GM23338 (cell line): ENCODE measurements around the gene CTBP2. TPM values are rescaled to one million over a fixed set of nuclear protein-coding genes. Genes with fewer than 3 reads are reported as not detected.

Experiments used
- ATAC-seq: fragments of 200-7000 bp; cut with Tn5 transposase; 3 replicates; pipeline ENCODE4 v1.9.1; 2020
- DNase-seq: peaks from one replicate; pipeline ENCODE4 v3.0.0-alpha.2; 2015; ENCODE audit warnings: low spot score
- H2AFZ ChIP-seq: fragments of 200-600 bp; sonication (generic); 2 replicates; pipeline ENCODE4 v1.8.0; 2016; ENCODE audit warnings: antibody characterized with exemption, mild to moderate bottlenecking, moderate library complexity
- H3F3A ChIP-seq: fragments of 200-600 bp; sonication (generic); replicated peaks from 2 replicates; pipeline ENCODE4 v1.8.0; 2017; ENCODE audit warnings: antibody characterized with exemption, mixed run types, low read depth
- H3K27ac ChIP-seq: fragments of 200-600 bp; sonication (generic); 2 replicates; pipeline ENCODE4 v1.6.1; 2016; ENCODE audit warnings: low read depth
- H3K27me3 ChIP-seq: fragments of 200-600 bp; sonication (generic); 2 replicates; pipeline ENCODE4 v1.8.0; 2016; ENCODE audit warnings: mild to moderate bottlenecking, mixed run types, moderate library complexity; ENCODE audit not compliant: insufficient read depth
- H3K36me3 ChIP-seq: fragments of 200-600 bp; sonication (generic); 2 replicates; pipeline ENCODE4 v1.8.0; 2016; ENCODE audit warnings: mild to moderate bottlenecking; ENCODE audit not compliant: insufficient read depth
- H3K4me1 ChIP-seq: fragments of 200-600 bp; sonication (generic); 2 replicates; pipeline ENCODE4 v1.8.0; 2016; ENCODE audit warnings: mild to moderate bottlenecking, moderate library complexity; ENCODE audit not compliant: insufficient read depth
- H3K4me2 ChIP-seq: fragments of 200-600 bp; sonication (generic); 2 replicates; pipeline ENCODE4 v1.7.1; 2017; ENCODE audit warnings: mixed run types
- H3K4me3 ChIP-seq: fragments of 200-600 bp; sonication (generic); 2 replicates; pipeline ENCODE4 v1.6.1; 2016; ENCODE audit warnings: mixed run types
- H3K79me2 ChIP-seq: fragments of 200-600 bp; sonication (generic); replicated peaks from 2 replicates; pipeline ENCODE4 v1.8.0; 2017; ENCODE audit warnings: mild to moderate bottlenecking; ENCODE audit not compliant: insufficient read depth
- H3K9me2 ChIP-seq: fragments of 200-600 bp; sonication (generic); 2 replicates; pipeline ENCODE4 v1.8.0; 2017; ENCODE audit not compliant: insufficient read depth
- H4K20me1 ChIP-seq: fragments of 200-600 bp; sonication (generic); replicated peaks from 2 replicates; pipeline ENCODE4 v1.8.0; 2017; ENCODE audit warnings: mild to moderate bottlenecking; ENCODE audit not compliant: insufficient read depth
- H3K27ac Mint-ChIP-seq: 2 replicates; pipeline ENCODE4 v1.8.0; 2020; ENCODE audit warnings: inconsistent platforms, mild to moderate bottlenecking, moderate library complexity, mixed read lengths
- H3K27me3 Mint-ChIP-seq: 3 replicates; pipeline ENCODE4 v1.8.0; 2022; ENCODE audit warnings: low read depth, mild to moderate bottlenecking, moderate library complexity, mixed read lengths, inconsistent platforms; ENCODE audit not compliant: insufficient read depth, poor library complexity
- H3K36me3 Mint-ChIP-seq: 3 replicates; pipeline ENCODE4 v1.8.0; 2021; ENCODE audit warnings: low read depth, mild to moderate bottlenecking, inconsistent platforms, moderate library complexity, mixed read lengths
- H3K4me1 Mint-ChIP-seq: 3 replicates; pipeline ENCODE4 v1.8.0; 2020; ENCODE audit warnings: mild to moderate bottlenecking, inconsistent platforms, mixed read lengths
- H3K4me3 Mint-ChIP-seq: 3 replicates; pipeline ENCODE4 v1.8.0; 2021; ENCODE audit warnings: moderate library complexity, mild to moderate bottlenecking, inconsistent platforms, mixed read lengths
- H3K9me3 Mint-ChIP-seq: 3 replicates; pipeline ENCODE4 v1.8.0; 2020; ENCODE audit warnings: moderate library complexity, mild to moderate bottlenecking, inconsistent platforms, mixed read lengths
- CREB1 ChIP-seq: fragments of 250-450 bp; sonication (Bioruptor Pico); IDR thresholded peaks from 2 replicates; pipeline ENCODE4 v1.5.0; 2020; ENCODE audit warnings: low read depth, mild to moderate bottlenecking, moderate library complexity
- CTCF ChIP-seq, 2 experiments: fragments of 200-600 bp in 1 of 2; sonication (generic) in 1 of 2; conservative IDR thresholded peaks; 2 replicates each; pipeline versions ENCODE4 v1.5.1 to v1.6.1; 2016 to 2017; ENCODE audit warnings: antibody characterized with exemption in 2 of 2, low read depth in 2 of 2, mild to moderate bottlenecking in 2 of 2, moderate library complexity in 1 of 2
- ETS1 ChIP-seq: IDR thresholded peaks from 2 replicates; pipeline ENCODE4 v1.6.1; 2016; ENCODE audit warnings: antibody characterized with exemption
- EZH2phosphoT487 ChIP-seq: fragments of 200-600 bp; sonication (generic); IDR thresholded peaks from one replicate; pipeline ENCODE4 v1.8.1; 2018; ENCODE audit warnings: antibody characterized with exemption; ENCODE audit not compliant: unreplicated experiment
- REST ChIP-seq: IDR thresholded peaks from one replicate; pipeline ENCODE4 v1.6.1; 2018; ENCODE audit warnings: antibody characterized with exemption; ENCODE audit not compliant: unreplicated experiment
- STAT1 ChIP-seq: IDR thresholded peaks from one replicate; pipeline ENCODE4 v1.6.1; 2016; ENCODE audit warnings: antibody characterized with exemption; ENCODE audit not compliant: unreplicated experiment
- polyA plus RNA-seq: library from polyadenylated mRNA; unstranded; fragments of >200 nt; fragmentation: Nextera tagmentation; extraction: Ambion mirVana; gene quantifications from 2 replicates; pipeline ENCODE4 v1.2.1, GENCODE V29; 2016
- total RNA-seq: library from RNA; depleted of rRNA; stranded (reverse); fragments of >200 nt; shearing (Covaris generic); gene quantifications from 2 replicates; pipeline ENCODE4 v1.2.3, GENCODE V29; 2014

The CTBP2 gene
- total and polyA plus RNA-seq, 2 experiments from 2014 or later: 133 to 265 TPM

GRCh38 chr10:125160856-125161706 is 718 bp upstream of the CTBP2 start:
- Mint-ChIP-seq H3K9me3 (no peaks in the 10 kb centered on the region; the same call in 2 of the 3 replicates), H3K4me1 (peaks cover 26% of the 10 kb centered on the region), H3K4me3 (peak overlapping the region; percentile 81), H3K27me3 (peaks cover 15% of the 10 kb centered on the region), H3K36me3 (peaks cover 24% of the 10 kb centered on the region), H3K27ac (no peak overlapping the region; the same call in 1 of the 2 replicates)
- H2AFZ ChIP-seq: no peak overlapping the region
- peak overlapping the region; percentile 98 for H3K4me2 ChIP-seq
- peak overlapping the region; percentile 88 for H3K4me3 ChIP-seq
- peak overlapping the region; percentile 99 for H3K27ac ChIP-seq
- H3K9me2 ChIP-seq: no peaks in the 10 kb centered on the region
- H3K79me2 ChIP-seq: peaks cover 52% of the 10 kb centered on the region
- H3K27me3 ChIP-seq: no peaks in the 10 kb centered on the region
- DNase-seq: peak; percentile 90
- TF ChIP-seq CTCF (conservative IDR thresholded peaks at IDR 0.05; ENCODE audit: low read depth in 2 of 2) (peak; percentile 39 to 44), STAT1 (no peak)
- peaks cover 24% of the 10 kb centered on the region for H3K4me1 ChIP-seq
- ATAC-seq: peak; percentile 75
- H3F3A ChIP-seq: peaks cover 11% of the 10 kb centered on the region
- H3K36me3 ChIP-seq: no peaks in the 10 kb centered on the region
- H4K20me1 ChIP-seq: no peaks in the 10 kb centered on the region; the same call in 1 of the 2 replicates

GRCh38 chr10:125159486-125159931 is 854 bp downstream of the CTBP2 start:
- no peak for ATAC-seq
- no peaks in the 10 kb centered on the region for H3K27me3 ChIP-seq
- H3K9me2 ChIP-seq: no peaks in the 10 kb centered on the region
- peaks cover 31% of the 10 kb centered on the region for H3K36me3 Mint-ChIP-seq
- H3F3A ChIP-seq: peaks cover 11% of the 10 kb centered on the region
- no peak overlapping the region for H3K27ac Mint-ChIP-seq
- H3K4me2 ChIP-seq: 0 out of 2 replicates have a peak overlapping the region, but pooled peaks have one; percentile 70
- H3K27me3 Mint-ChIP-seq: peaks cover 15% of the 10 kb centered on the region
- no peak overlapping the region for H2AFZ ChIP-seq
- H3K9me3 Mint-ChIP-seq: no peaks in the 10 kb centered on the region; the same call in 2 of the 3 replicates
- DNase-seq: no peak
- no peaks in the 10 kb centered on the region for H3K36me3 ChIP-seq
- H3K4me3 Mint-ChIP-seq: peak overlapping the region; percentile 82
- H3K79me2 ChIP-seq: peaks cover 68% of the 10 kb centered on the region
- peaks cover 40% of the 10 kb centered on the region for H3K4me1 Mint-ChIP-seq
- no peaks in the 10 kb centered on the region; the same call in 1 of the 2 replicates for H4K20me1 ChIP-seq
- H3K27ac ChIP-seq: no peak overlapping the region
- peaks cover 33% of the 10 kb centered on the region for H3K4me1 ChIP-seq
- H3K4me3 ChIP-seq: peak overlapping the region; percentile 67
- TF ChIP-seq CTCF (conservative IDR thresholded peaks at IDR 0.05; ENCODE audit: low read depth in 2 of 2) (no peak), EZH2phosphoT487 (no peak), CREB1 (no peak), STAT1 (no peak), ETS1 (no peak), REST (no peak)
